GM12878 (cell line): ENCODE results near the gene TPP2.

Source experiments
- BCL11A ChIP-seq: IDR thresholded peaks from 2 replicates; pipeline ENCODE4 v1.6.1; 2011; ENCODE audit warnings: low read depth, low read length
- NFIC ChIP-seq: IDR thresholded peaks from 2 replicates; pipeline ENCODE4 v1.6.1; 2012; ENCODE audit warnings: low read depth, mild to moderate bottlenecking, inconsistent platforms, low read length, moderate library complexity
- NFXL1 ChIP-seq: fragments of 450-650 bp; IDR thresholded peaks from 2 replicates; pipeline ENCODE4 v1.6.1; 2017; ENCODE audit warnings: antibody characterized with exemption, mild to moderate bottlenecking, borderline replicate concordance
- NR2C1 ChIP-seq: fragments of 450-650 bp; IDR thresholded peaks from 2 replicates; pipeline ENCODE4 v1.6.1; 2017; ENCODE audit warnings: antibody characterized with exemption, mild to moderate bottlenecking, moderate library complexity
- NRF1 ChIP-seq: conservative IDR thresholded peaks from 2 replicates; pipeline ENCODE4 v1.6.1; 2011; ENCODE audit warnings: mild to moderate bottlenecking, low read depth, low read length, improper control_type of control experiment
- POLR2AphosphoS5 ChIP-seq: IDR thresholded peaks from 2 replicates; pipeline ENCODE4 v1.6.1; 2011; ENCODE audit warnings: mild to moderate bottlenecking, low read length, inconsistent platforms
- SIX5 ChIP-seq: IDR thresholded peaks from 2 replicates; pipeline ENCODE4 v1.6.1; 2011; ENCODE audit warnings: mild to moderate bottlenecking, low read depth, low read length, moderate library complexity; ENCODE audit not compliant: severe bottlenecking
- SP1 ChIP-seq: IDR thresholded peaks from one replicate; pipeline ENCODE4 v1.6.1; 2011; ENCODE audit warnings: low read depth, low read length
- SREBF1 ChIP-seq: IDR thresholded peaks from 2 replicates; pipeline ENCODE4 v1.6.1; 2012; ENCODE audit warnings: mild to moderate bottlenecking, low read length
- YBX1 ChIP-seq: fragments of 450-650 bp; IDR thresholded peaks from 2 replicates; pipeline ENCODE4 v1.6.1; 2016; ENCODE audit warnings: antibody characterized with exemption
- TF ChIP-seq, protein P1 (sequence below), 3 experiments: IDR thresholded peaks in 2 of 3; conservative IDR thresholded peaks in 1 of 3; 2 replicates each; pipeline ENCODE4 v1.5.1; 2011; ENCODE audit warnings: low read depth in 3 of 3, low read length in 3 of 3, mild to moderate bottlenecking in 3 of 3, control low read depth in 2 of 3, moderate library complexity in 2 of 3, inconsistent platforms in 1 of 3, mixed read lengths in 1 of 3; ENCODE audit not compliant: control insufficient read depth in 2 of 3, insufficient read depth in 1 of 3; ENCODE audit errors: extremely low read depth in 1 of 3
- TF ChIP-seq, protein P2 (sequence below): fragments of 450-650 bp; formaldehyde crosslinking; IDR thresholded peaks from 2 replicates; pipeline ENCODE4 v1.4.0; 2020; ENCODE audit warnings: mild to moderate bottlenecking, moderate library complexity
- TF ChIP-seq, protein P3 (sequence below): fragments of 450-650 bp; IDR thresholded peaks from 2 replicates; pipeline ENCODE4 v1.6.1; 2017; ENCODE audit warnings: low read depth, mild to moderate bottlenecking, moderate library complexity

DNA sequence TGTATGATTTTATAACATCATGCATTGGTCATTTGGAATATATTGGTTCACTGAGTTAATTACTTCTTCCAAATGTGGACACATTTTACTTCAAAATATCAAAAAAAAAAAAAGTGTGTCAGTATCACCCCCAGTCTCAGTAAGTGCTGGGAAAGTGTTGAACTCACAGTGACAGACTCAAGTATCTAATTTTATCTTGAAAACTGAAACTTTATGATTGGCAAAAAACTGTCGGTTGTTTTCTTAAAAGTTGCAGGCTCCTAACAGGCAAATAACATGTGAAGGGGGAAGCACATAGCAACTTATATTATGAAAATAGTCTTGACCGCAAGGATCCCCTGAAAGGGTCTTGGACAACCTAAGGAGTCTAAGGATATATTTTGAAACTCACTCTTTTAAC, 33.5 kb upstream of the TPP2 start:
- TF ChIP-seq, protein P1, sequence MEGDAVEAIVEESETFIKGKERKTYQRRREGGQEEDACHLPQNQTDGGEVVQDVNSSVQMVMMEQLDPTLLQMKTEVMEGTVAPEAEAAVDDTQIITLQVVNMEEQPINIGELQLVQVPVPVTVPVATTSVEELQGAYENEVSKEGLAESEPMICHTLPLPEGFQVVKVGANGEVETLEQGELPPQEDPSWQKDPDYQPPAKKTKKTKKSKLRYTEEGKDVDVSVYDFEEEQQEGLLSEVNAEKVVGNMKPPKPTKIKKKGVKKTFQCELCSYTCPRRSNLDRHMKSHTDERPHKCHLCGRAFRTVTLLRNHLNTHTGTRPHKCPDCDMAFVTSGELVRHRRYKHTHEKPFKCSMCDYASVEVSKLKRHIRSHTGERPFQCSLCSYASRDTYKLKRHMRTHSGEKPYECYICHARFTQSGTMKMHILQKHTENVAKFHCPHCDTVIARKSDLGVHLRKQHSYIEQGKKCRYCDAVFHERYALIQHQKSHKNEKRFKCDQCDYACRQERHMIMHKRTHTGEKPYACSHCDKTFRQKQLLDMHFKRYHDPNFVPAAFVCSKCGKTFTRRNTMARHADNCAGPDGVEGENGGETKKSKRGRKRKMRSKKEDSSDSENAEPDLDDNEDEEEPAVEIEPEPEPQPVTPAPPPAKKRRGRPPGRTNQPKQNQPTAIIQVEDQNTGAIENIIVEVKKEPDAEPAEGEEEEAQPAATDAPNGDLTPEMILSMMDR (IDR thresholded peaks at IDR 0.05 in 2 of 3, conservative IDR thresholded peaks at IDR 0.05 in 1 of 3; ENCODE audit: control insufficient read depth in 2 of 3, extremely low read depth in 1 of 3, insufficient read depth in 1 of 3, low read depth in 3 of 3, low read length in 3 of 3), result no peak
- TF ChIP-seq POLR2AphosphoS5 (no peak), NRF1 (no peak), NR2C1 (no peak), YBX1 (no peak), NFXL1 (no peak), SREBF1 (no peak), SIX5 (no peak), NFIC (no peak), BCL11A (no peak), SP1 (no peak)
- TF ChIP-seq, protein P2, sequence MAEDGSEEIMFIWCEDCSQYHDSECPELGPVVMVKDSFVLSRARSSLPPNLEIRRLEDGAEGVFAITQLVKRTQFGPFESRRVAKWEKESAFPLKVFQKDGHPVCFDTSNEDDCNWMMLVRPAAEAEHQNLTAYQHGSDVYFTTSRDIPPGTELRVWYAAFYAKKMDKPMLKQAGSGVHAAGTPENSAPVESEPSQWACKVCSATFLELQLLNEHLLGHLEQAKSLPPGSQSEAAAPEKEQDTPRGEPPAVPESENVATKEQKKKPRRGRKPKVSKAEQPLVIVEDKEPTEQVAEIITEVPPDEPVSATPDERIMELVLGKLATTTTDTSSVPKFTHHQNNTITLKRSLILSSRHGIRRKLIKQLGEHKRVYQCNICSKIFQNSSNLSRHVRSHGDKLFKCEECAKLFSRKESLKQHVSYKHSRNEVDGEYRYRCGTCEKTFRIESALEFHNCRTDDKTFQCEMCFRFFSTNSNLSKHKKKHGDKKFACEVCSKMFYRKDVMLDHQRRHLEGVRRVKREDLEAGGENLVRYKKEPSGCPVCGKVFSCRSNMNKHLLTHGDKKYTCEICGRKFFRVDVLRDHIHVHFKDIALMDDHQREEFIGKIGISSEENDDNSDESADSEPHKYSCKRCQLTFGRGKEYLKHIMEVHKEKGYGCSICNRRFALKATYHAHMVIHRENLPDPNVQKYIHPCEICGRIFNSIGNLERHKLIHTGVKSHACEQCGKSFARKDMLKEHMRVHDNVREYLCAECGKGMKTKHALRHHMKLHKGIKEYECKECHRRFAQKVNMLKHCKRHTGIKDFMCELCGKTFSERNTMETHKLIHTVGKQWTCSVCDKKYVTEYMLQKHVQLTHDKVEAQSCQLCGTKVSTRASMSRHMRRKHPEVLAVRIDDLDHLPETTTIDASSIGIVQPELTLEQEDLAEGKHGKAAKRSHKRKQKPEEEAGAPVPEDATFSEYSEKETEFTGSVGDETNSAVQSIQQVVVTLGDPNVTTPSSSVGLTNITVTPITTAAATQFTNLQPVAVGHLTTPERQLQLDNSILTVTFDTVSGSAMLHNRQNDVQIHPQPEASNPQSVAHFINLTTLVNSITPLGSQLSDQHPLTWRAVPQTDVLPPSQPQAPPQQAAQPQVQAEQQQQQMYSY, result no peak
- TF ChIP-seq, protein P3, sequence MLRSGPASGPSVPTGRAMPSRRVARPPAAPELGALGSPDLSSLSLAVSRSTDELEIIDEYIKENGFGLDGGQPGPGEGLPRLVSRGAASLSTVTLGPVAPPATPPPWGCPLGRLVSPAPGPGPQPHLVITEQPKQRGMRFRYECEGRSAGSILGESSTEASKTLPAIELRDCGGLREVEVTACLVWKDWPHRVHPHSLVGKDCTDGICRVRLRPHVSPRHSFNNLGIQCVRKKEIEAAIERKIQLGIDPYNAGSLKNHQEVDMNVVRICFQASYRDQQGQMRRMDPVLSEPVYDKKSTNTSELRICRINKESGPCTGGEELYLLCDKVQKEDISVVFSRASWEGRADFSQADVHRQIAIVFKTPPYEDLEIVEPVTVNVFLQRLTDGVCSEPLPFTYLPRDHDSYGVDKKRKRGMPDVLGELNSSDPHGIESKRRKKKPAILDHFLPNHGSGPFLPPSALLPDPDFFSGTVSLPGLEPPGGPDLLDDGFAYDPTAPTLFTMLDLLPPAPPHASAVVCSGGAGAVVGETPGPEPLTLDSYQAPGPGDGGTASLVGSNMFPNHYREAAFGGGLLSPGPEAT, result no peak
